Adrenal gland (tissue), 5 donors: ENCODE results near the gene MKI67.

Experiments
- POLR2A ChIP-seq, 2 donors: fragments of 450-650 bp; IDR thresholded peaks; one replicate each; pipeline ENCODE4 v1.6.1; 2017; ENCODE audit warnings: antibody characterized with exemption in 2 of 2, mild to moderate bottlenecking in 2 of 2, moderate library complexity in 1 of 2
- TF ChIP-seq, protein P1 (sequence below), 6 experiments: fragments of 450-650 bp in 4 of 6; fragments of 200-600 bp in 2 of 6; sonication (generic) in 1 of 6; IDR thresholded peaks; 1 replicate in 5 of 6; 2 replicates in 1 of 6; pipeline versions ENCODE4 v1.5.1 to v1.8.0; 2016 to 2021; ENCODE audit warnings: antibody characterized with exemption in 6 of 6, mild to moderate bottlenecking in 2 of 6, moderate library complexity in 1 of 6
- donor health status: DM: no; HTN: no; CAD: no.

GRCh38 chr10:128073890-128074289, 52.3 kb downstream of the MKI67 start:
- TF ChIP-seq, protein P1, sequence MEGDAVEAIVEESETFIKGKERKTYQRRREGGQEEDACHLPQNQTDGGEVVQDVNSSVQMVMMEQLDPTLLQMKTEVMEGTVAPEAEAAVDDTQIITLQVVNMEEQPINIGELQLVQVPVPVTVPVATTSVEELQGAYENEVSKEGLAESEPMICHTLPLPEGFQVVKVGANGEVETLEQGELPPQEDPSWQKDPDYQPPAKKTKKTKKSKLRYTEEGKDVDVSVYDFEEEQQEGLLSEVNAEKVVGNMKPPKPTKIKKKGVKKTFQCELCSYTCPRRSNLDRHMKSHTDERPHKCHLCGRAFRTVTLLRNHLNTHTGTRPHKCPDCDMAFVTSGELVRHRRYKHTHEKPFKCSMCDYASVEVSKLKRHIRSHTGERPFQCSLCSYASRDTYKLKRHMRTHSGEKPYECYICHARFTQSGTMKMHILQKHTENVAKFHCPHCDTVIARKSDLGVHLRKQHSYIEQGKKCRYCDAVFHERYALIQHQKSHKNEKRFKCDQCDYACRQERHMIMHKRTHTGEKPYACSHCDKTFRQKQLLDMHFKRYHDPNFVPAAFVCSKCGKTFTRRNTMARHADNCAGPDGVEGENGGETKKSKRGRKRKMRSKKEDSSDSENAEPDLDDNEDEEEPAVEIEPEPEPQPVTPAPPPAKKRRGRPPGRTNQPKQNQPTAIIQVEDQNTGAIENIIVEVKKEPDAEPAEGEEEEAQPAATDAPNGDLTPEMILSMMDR (IDR thresholded peaks at IDR 0.05) = no peak
- no peak for TF ChIP-seq POLR2A (IDR thresholded peaks at IDR 0.05)
